Measurements from ENCODE around the gene NDUFA9. TPM values are rescaled to one million over a fixed set of nuclear protein-coding genes. Genes with fewer than 3 reads are reported as not detected.
A peak's percentile ranks its signal among the peaks of the same experiment; 100 is the strongest.

NDUFA9 gene
- polyA plus RNA-seq, 2 of the 4 experiments (the other 2 are of a cell fraction), result 121 to 125 TPM

- H3K27ac ChIP-seq, result no peak overlapping the region
- ATAC-seq, result no peak
- no peak overlapping the region for H3K4me3 ChIP-seq
- CTCF ChIA-PET, result no interaction called here
- DNase-seq (ENCODE audit: low read depth in 1 of 2, low spot score in 1 of 2), result no peak
- no peak for FAIRE-seq
- no peak for TF ChIP-seq RAD21 (conservative IDR thresholded peaks at IDR 0.05 in 1 of 2, IDR thresholded peaks at IDR 0.05 in 1 of 2)
- TF ChIP-seq NR3C1 (IDR thresholded peaks at IDR 0.05), result no peak
- TF ChIP-seq HOXB13 (CRISPR knock-in tag; IDR thresholded peaks at IDR 0.05; ENCODE audit: low read depth), result no peak
- TF ChIP-seq POLR2AphosphoS2 (conservative IDR thresholded peaks at IDR 0.05; ENCODE audit: low read length), result no peak
- no peak for TF ChIP-seq CTCF (IDR thresholded peaks at IDR 0.05)
- TF ChIP-seq BHLHE40 (IDR thresholded peaks at IDR 0.05; ENCODE audit: low read depth, low read length), result no peak
- TF ChIP-seq EHF (CRISPR knock-in tag; IDR thresholded peaks at IDR 0.05), result no peak
- TF ChIP-seq RFX5 (IDR thresholded peaks at IDR 0.05), result no peak
- TF ChIP-seq CHD4 (IDR thresholded peaks at IDR 0.05; ENCODE audit: borderline replicate concordance), result no peak
- no peak for TF ChIP-seq MAFK (IDR thresholded peaks at IDR 0.05; ENCODE audit: partially characterized antibody)
- TF ChIP-seq ZSCAN20 (CRISPR knock-in tag; IDR thresholded peaks at IDR 0.05), result no peak
- no peaks in the 10 kb centered on the region for H3K4me1 ChIP-seq
- no peak overlapping the region for H3K4me2 ChIP-seq
- POLR2A ChIA-PET, result no interaction called here
- WGBS (ENCODE audit: missing lambda C conversion rate), result 65% methylated on average over 2 of the region's 2 CpGs
- H3K9me3 ChIP-seq, result no peaks in the 10 kb centered on the region
Measured at GRCh38 chr12:4679711-4680110, 30.8 kb downstream of the NDUFA9 start.

- ATAC-seq, result no peak
- H3K4me3 ChIP-seq, result no peak overlapping the region
- TF ChIP-seq NFE2L2 (conservative IDR thresholded peaks at IDR 0.05; ENCODE audit: low read length) (no peak), HOXB13 (CRISPR knock-in tag; IDR thresholded peaks at IDR 0.05; ENCODE audit: low read depth) (no peak), USF2 (IDR thresholded peaks at IDR 0.05) (no peak), CBX2 (IDR thresholded peaks at IDR 0.05; ENCODE audit: borderline replicate concordance, low read depth) (no peak), RNF2 (IDR thresholded peaks at IDR 0.05; ENCODE audit: borderline replicate concordance, low read depth) (no peak), KDM5A (IDR thresholded peaks at IDR 0.05) (no peak)
- POLR2A ChIA-PET, result no interaction called here
- peak; percentile 46 for FAIRE-seq
- no peaks in the 10 kb centered on the region for H3K4me1 ChIP-seq
- H3K9me3 ChIP-seq, result no peaks in the 10 kb centered on the region
- CTCF ChIA-PET, result no interaction called here
- no peak overlapping the region for H3K27ac ChIP-seq
- DNase-seq (ENCODE audit: low read depth in 1 of 2, low spot score in 1 of 2), result no peak
- H3K4me2 ChIP-seq, result no peak overlapping the region
- WGBS (ENCODE audit: missing lambda C conversion rate), result 84% methylated on average over 3 of the region's 3 CpGs
Measured at GRCh38 chr12:4681732-4682131, 32.8 kb downstream of the NDUFA9 start.

- ChIA-PET CTCF (no interaction called here), POLR2A (no interaction called here)
- DNase-seq (ENCODE audit: low read depth in 1 of 2, low spot score in 1 of 2), result no peak
- Histone ChIP-seq H3K9me3 (no peaks in the 10 kb centered on the region), H3K4me3 (no peak overlapping the region), H3K4me1 (no peaks in the 10 kb centered on the region), H3K27ac (no peak overlapping the region), H3K4me2 (no peak overlapping the region)
- FAIRE-seq, result no peak
- no peak for ATAC-seq
- WGBS (ENCODE audit: missing lambda C conversion rate), result 84% methylated on average over 8 of the region's 8 CpGs
- TF ChIP-seq BCL3 (IDR thresholded peaks at IDR 0.05) (no peak), FOXS1 (CRISPR knock-in tag; IDR thresholded peaks at IDR 0.05) (no peak), CTCF (IDR thresholded peaks at IDR 0.05) (no peak), RARB (CRISPR knock-in tag; IDR thresholded peaks at IDR 0.05) (no peak), E2F6 (IDR thresholded peaks at IDR 0.05; ENCODE audit: borderline replicate concordance, low read depth) (no peak), SREBF2 (IDR thresholded peaks at IDR 0.05) (no peak), HMGXB4 (CRISPR knock-in tag; IDR thresholded peaks at IDR 0.05; ENCODE audit: borderline replicate concordance) (no peak), SMC3 (IDR thresholded peaks at IDR 0.05) (no peak), CBX2 (IDR thresholded peaks at IDR 0.05; ENCODE audit: borderline replicate concordance, low read depth) (no peak), HOXB13 (CRISPR knock-in tag; IDR thresholded peaks at IDR 0.05; ENCODE audit: low read depth) (no peak), BHLHE40 (IDR thresholded peaks at IDR 0.05; ENCODE audit: low read depth, low read length) (no peak), ATOH8 (CRISPR knock-in tag; IDR thresholded peaks at IDR 0.05; ENCODE audit: low read depth) (no peak), TP53 (CRISPR knock-in tag; IDR thresholded peaks at IDR 0.05) (no peak), NR3C1 (IDR thresholded peaks at IDR 0.05) (no peak)
Measured at GRCh38 chr12:4685317-4685716, 36.4 kb downstream of the NDUFA9 start.
